ENCODE measurements around the gene TNS4. TPM values are rescaled to one million over a fixed set of nuclear protein-coding genes. Genes with fewer than 3 reads are reported as not detected.

The TNS4 gene
- total and polyA plus RNA-seq, 9 of the 15 experiments (the other 6 are each of a cell fraction or from before 2014, with no cell fraction given) = 0.04 to 0.73 (median 0.24) TPM; not detected in 1

GRCh38 chr17:40548982-40549685, 47.7 kb upstream of the TNS4 start (continued):
- no peak for TF ChIP-seq ZNF512 (tag; IDR thresholded peaks at IDR 0.05)
- TF ChIP-seq ZNF583 (CRISPR knock-in tag; IDR thresholded peaks at IDR 0.05) = no peak
- TF ChIP-seq YY1 (IDR thresholded peaks at IDR 0.05; ENCODE audit: borderline replicate concordance in 1 of 3, control insufficient read depth in 1 of 3, extremely low read depth in 1 of 3, insufficient read depth in 3 of 3, insufficient read length in 1 of 3, insufficient replicate concordance in 2 of 3, low read depth in 1 of 3, low read length in 2 of 3) = no peak
- TF ChIP-seq RFX1 (IDR thresholded peaks at IDR 0.05) = no peak
- TF ChIP-seq SIN3B (IDR thresholded peaks at IDR 0.05; ENCODE audit: low read depth) = no peak
- TF ChIP-seq SRSF9 (IDR thresholded peaks at IDR 0.05; ENCODE audit: borderline replicate concordance, low read depth, low read length) = no peak
- no peak for TF ChIP-seq E2F1 (CRISPR knock-in tag; IDR thresholded peaks at IDR 0.05)
- peak; percentile 74; the same call in 1 of the 2 replicates for TF ChIP-seq ZSCAN32 (CRISPR knock-in tag; IDR thresholded peaks at IDR 0.05)
- no peak for TF ChIP-seq NFRKB (IDR thresholded peaks at IDR 0.05; ENCODE audit: low read depth)
- TF ChIP-seq ZNF140 (CRISPR knock-in tag; IDR thresholded peaks at IDR 0.05) = no peak
- TF ChIP-seq, protein P1, sequence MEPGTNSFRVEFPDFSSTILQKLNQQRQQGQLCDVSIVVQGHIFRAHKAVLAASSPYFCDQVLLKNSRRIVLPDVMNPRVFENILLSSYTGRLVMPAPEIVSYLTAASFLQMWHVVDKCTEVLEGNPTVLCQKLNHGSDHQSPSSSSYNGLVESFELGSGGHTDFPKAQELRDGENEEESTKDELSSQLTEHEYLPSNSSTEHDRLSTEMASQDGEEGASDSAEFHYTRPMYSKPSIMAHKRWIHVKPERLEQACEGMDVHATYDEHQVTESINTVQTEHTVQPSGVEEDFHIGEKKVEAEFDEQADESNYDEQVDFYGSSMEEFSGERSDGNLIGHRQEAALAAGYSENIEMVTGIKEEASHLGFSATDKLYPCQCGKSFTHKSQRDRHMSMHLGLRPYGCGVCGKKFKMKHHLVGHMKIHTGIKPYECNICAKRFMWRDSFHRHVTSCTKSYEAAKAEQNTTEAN (CRISPR knock-in tag; IDR thresholded peaks at IDR 0.05) = no peak
- no peak for TF ChIP-seq RUNX1 (IDR thresholded peaks at IDR 0.05; ENCODE audit: low read depth)
- TF ChIP-seq ETV5 (CRISPR knock-in tag; IDR thresholded peaks at IDR 0.05; ENCODE audit: low read depth) = no peak
- no peak for TF ChIP-seq ZNF408 (CRISPR knock-in tag; IDR thresholded peaks at IDR 0.05; ENCODE audit: low read depth)
- no peak for TF ChIP-seq ZNF224 (CRISPR knock-in tag; IDR thresholded peaks at IDR 0.05)
- no peak for TF ChIP-seq TFE3 (CRISPR knock-in tag; IDR thresholded peaks at IDR 0.05)
- no peak for TF ChIP-seq ZBTB34 (CRISPR knock-in tag; IDR thresholded peaks at IDR 0.05)
- no peak for TF ChIP-seq MAX (CRISPR knock-in tag; IDR thresholded peaks at IDR 0.05)
- no peak for TF ChIP-seq SMAD2 (IDR thresholded peaks at IDR 0.05; ENCODE audit: low read depth, low read length)
- peak; percentile 62; the same call in 1 of the 2 replicates for TF ChIP-seq ZKSCAN1 (IDR thresholded peaks at IDR 0.05; ENCODE audit: low read depth, low read length)
- TF ChIP-seq NR2F6 (CRISPR knock-in tag; IDR thresholded peaks at IDR 0.05) = no peak

Measured in K562 (cell line).